ENCODE measurements around the gene SNTG2. TPM values are rescaled to one million over a fixed set of nuclear protein-coding genes. Genes with fewer than 3 reads are reported as not detected.

The SNTG2 gene
- total and polyA plus RNA-seq, 4 donors: not detected

- no peak for TF ChIP-seq MAX (IDR thresholded peaks at IDR 0.05)
- no peak for TF ChIP-seq GABPA (IDR thresholded peaks at IDR 0.05 in 1 of 2, conservative IDR thresholded peaks at IDR 0.05 in 1 of 2)
- TF ChIP-seq TAF1 (conservative IDR thresholded peaks at IDR 0.05): no peak
- no peak for TF ChIP-seq RXRA (IDR thresholded peaks at IDR 0.05)
Observed at GRCh38 chr2:1257334-1257733, 306.7 kb downstream of the SNTG2 start (continued).

GRCh38 chr2:1259746-1260145, 309.1 kb downstream of the SNTG2 start:
- no peak for DNase-seq (ENCODE audit: low spot score)
- peaks cover 0 to 5% (median 0%) of the 10 kb centered on the region in 4 donors for H3K27me3 ChIP-seq (ENCODE audit: control insufficient read depth in 4 of 4, insufficient read depth in 4 of 4, low read length in 3 of 4)
- no peak overlapping the region for H3K27ac ChIP-seq (ENCODE audit: low read depth in 1 of 2, low read length in 2 of 2)
- no peaks in the 10 kb centered on the region for H3K9me3 ChIP-seq (ENCODE audit: control insufficient read depth in 4 of 4, low read length in 3 of 4)
- TF ChIP-seq CTCF (IDR thresholded peaks at IDR 0.05; ENCODE audit: low read depth, low read length, missing input control) (no peak), TAF1 (conservative IDR thresholded peaks at IDR 0.05) (no peak), EGR1 (IDR thresholded peaks at IDR 0.05; ENCODE audit: low read depth in 2 of 2) (no peak), YY1 (IDR thresholded peaks at IDR 0.05) (no peak), ZBTB33 (IDR thresholded peaks at IDR 0.05) (no peak), NR2F2 (IDR thresholded peaks at IDR 0.05) (no peak), RAD21 (IDR thresholded peaks at IDR 0.05) (no peak), GABPA (IDR thresholded peaks at IDR 0.05 in 1 of 2, conservative IDR thresholded peaks at IDR 0.05 in 1 of 2) (no peak), FOXA1 (IDR thresholded peaks at IDR 0.05) (no peak), FOXA2 (IDR thresholded peaks at IDR 0.05) (no peak), HNF4A (conservative IDR thresholded peaks at IDR 0.05) (no peak), JUND (IDR thresholded peaks at IDR 0.05) (no peak), HNF4G (IDR thresholded peaks at IDR 0.05) (no peak), REST (IDR thresholded peaks at IDR 0.05) (no peak), RXRA (IDR thresholded peaks at IDR 0.05) (no peak), SP1 (IDR thresholded peaks at IDR 0.05) (no peak), ATF3 (IDR thresholded peaks at IDR 0.05) (no peak), MAX (IDR thresholded peaks at IDR 0.05) (no peak)
- no peak overlapping the region for H3K4me3 ChIP-seq (ENCODE audit: low read depth in 1 of 3, low read length in 3 of 3)
- WGBS: 75% methylated on average over 9 of the region's 9 CpGs
- H3K36me3 ChIP-seq (ENCODE audit: control insufficient read depth in 4 of 4, insufficient read depth in 3 of 4, low read depth in 1 of 4, low read length in 3 of 4): no peaks in the 10 kb centered on the region
- no peaks in the 10 kb centered on the region for H3K4me1 ChIP-seq (ENCODE audit: control insufficient read depth in 4 of 4, insufficient read depth in 4 of 4, low read length in 3 of 4)
- H3K9ac ChIP-seq (ENCODE audit: low read depth in 1 of 2, low read length in 2 of 2): no peak overlapping the region
